ENCODE results near the gene AP2A2. TPM values are rescaled to one million over a fixed set of nuclear protein-coding genes. Genes with fewer than 3 reads are reported as not detected.

The AP2A2 gene
- total RNA-seq, 1 experiment from 2014 or later, result 29.6 TPM

GRCh38 chr11:1055990-1056771 is 130.5 kb downstream of the AP2A2 start:
- H4K20me1 ChIP-seq (ENCODE audit: low read length), result no peaks in the 10 kb centered on the region
- TF ChIP-seq EZH2 (IDR thresholded peaks at IDR 0.05; ENCODE audit: low read length, unreplicated experiment), result no peak
- H3K9me3 ChIP-seq (ENCODE audit: low read length), result no peaks in the 10 kb centered on the region
- H3K36me3 ChIP-seq (ENCODE audit: low read depth, low read length), result no peaks in the 10 kb centered on the region
- no TSS peak for BruUV-seq (replicated peaks)
- peaks cover 47% of the 10 kb centered on the region for H3K4me1 ChIP-seq (ENCODE audit: insufficient read depth, low read length)
- intact Hi-C loops (cut with micrococcal nuclease), result no loop called here
- no peak for ATAC-seq
- no peak overlapping the region for H3K4me2 ChIP-seq (ENCODE audit: low read length)
- DNase-seq, result no peak
- no peak overlapping the region for H3K9ac ChIP-seq (ENCODE audit: low read length)
- H3K27me3 ChIP-seq (ENCODE audit: low read length), result no peaks in the 10 kb centered on the region
- no peaks in the 10 kb centered on the region for H3K9me2 ChIP-seq (replicated peaks; ENCODE audit: low read length)
- H3K27ac ChIP-seq (ENCODE audit: low read length), result peak overlapping the region; percentile 99
- H3F3A ChIP-seq (ENCODE audit: low read length, unreplicated experiment), result no peaks in the 10 kb centered on the region
- no peak overlapping the region for H3K4me3 ChIP-seq (ENCODE audit: low read length)
- no peaks in the 10 kb centered on the region for H3K79me2 ChIP-seq (ENCODE audit: low read length)
- ChIA-PET POLR2A (ENCODE audit: unreplicated experiment) (no interaction called here), CTCF (no interaction called here)
- H2AFZ ChIP-seq (ENCODE audit: low read length), result no peak overlapping the region

DNA sequence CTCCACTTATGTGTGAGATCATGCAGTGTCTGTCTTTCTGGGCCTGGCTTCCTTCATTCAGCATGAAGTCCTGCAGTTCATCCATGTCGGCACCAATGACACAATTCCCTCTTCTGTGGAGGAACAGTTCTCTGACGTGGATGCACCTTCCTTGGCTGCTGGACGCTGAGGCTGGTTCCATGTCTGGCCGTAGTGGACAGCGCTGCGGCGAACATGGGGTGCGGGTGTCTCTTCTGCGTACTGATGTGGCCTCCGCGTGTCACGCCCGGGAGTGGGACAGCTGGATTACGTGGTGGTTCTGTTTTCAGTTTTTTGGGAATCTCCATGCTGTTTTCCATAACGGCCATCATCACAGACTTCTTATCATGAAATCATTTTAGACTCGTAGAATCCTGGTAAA is 132.1 kb downstream of the AP2A2 start:
- intact Hi-C loops (cut with micrococcal nuclease), result no loop called here
- ATAC-seq (no peak), DNase-seq (no peak)
- H2AFZ ChIP-seq (ENCODE audit: low read length), result no peak overlapping the region
- H3K9me3 ChIP-seq (ENCODE audit: low read length), result no peaks in the 10 kb centered on the region
- POLR2A ChIA-PET (ENCODE audit: unreplicated experiment), result interaction anchor here (0.6 kb wide), 1 partner anchor 192 kb away, joined by 8 read pairs; no protein-coding TSS in a partner anchor
- H3K9ac ChIP-seq (ENCODE audit: low read length), result no peak overlapping the region
- H3K27ac ChIP-seq (ENCODE audit: low read length), result peak overlapping the region; percentile 28
- no peak for TF ChIP-seq EZH2 (IDR thresholded peaks at IDR 0.05; ENCODE audit: low read length, unreplicated experiment)
- TF ChIP-seq, protein P1, sequence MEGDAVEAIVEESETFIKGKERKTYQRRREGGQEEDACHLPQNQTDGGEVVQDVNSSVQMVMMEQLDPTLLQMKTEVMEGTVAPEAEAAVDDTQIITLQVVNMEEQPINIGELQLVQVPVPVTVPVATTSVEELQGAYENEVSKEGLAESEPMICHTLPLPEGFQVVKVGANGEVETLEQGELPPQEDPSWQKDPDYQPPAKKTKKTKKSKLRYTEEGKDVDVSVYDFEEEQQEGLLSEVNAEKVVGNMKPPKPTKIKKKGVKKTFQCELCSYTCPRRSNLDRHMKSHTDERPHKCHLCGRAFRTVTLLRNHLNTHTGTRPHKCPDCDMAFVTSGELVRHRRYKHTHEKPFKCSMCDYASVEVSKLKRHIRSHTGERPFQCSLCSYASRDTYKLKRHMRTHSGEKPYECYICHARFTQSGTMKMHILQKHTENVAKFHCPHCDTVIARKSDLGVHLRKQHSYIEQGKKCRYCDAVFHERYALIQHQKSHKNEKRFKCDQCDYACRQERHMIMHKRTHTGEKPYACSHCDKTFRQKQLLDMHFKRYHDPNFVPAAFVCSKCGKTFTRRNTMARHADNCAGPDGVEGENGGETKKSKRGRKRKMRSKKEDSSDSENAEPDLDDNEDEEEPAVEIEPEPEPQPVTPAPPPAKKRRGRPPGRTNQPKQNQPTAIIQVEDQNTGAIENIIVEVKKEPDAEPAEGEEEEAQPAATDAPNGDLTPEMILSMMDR (conservative IDR thresholded peaks at IDR 0.05; ENCODE audit: low read depth, low read length), result no peak
- TF ChIP-seq EZH2phosphoT487 (IDR thresholded peaks at IDR 0.05; ENCODE audit: borderline replicate concordance, low read length), result no peak
- BruUV-seq (replicated peaks), result no TSS peak
- H3K36me3 ChIP-seq (ENCODE audit: low read depth, low read length), result no peaks in the 10 kb centered on the region
- H3K9me2 ChIP-seq (replicated peaks; ENCODE audit: low read length), result no peaks in the 10 kb centered on the region
- CTCF ChIA-PET, result no interaction called here
- no peaks in the 10 kb centered on the region for H3K27me3 ChIP-seq (ENCODE audit: low read length)
- no peaks in the 10 kb centered on the region for H3K79me2 ChIP-seq (ENCODE audit: low read length)
- H3K4me1 ChIP-seq (ENCODE audit: insufficient read depth, low read length), result peaks cover 48% of the 10 kb centered on the region
- no peaks in the 10 kb centered on the region for H3F3A ChIP-seq (ENCODE audit: low read length, unreplicated experiment)
- no peak overlapping the region for H3K4me3 ChIP-seq (ENCODE audit: low read length)
- no peak overlapping the region for H3K4me2 ChIP-seq (ENCODE audit: low read length)
- H4K20me1 ChIP-seq (ENCODE audit: low read length), result no peaks in the 10 kb centered on the region

DNA sequence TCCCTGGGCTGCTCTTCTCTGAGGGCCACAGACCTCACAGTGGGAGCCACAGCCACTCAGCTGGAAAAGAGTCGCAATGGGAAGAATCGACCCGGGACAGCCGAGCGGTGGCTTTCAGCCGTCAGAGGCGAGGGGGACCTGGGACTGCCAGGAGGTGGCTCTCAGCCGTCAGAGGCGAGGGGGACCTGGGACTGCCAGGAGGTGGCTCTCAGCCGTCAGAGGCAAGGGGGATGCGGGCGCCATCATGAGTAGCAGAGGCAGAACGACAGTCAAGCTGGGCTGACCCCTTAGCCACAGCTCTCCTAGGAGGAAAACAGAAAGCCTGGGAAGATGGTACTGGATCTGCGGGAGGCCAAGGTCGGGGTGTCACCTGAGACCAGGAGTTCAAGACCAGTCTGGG is 134.1 kb downstream of the AP2A2 start:
- no TSS peak for BruUV-seq (replicated peaks)
- CTCF ChIA-PET, result no interaction called here
- Histone ChIP-seq H3F3A (ENCODE audit: low read length, unreplicated experiment) (no peaks in the 10 kb centered on the region), H3K36me3 (ENCODE audit: low read depth, low read length) (no peaks in the 10 kb centered on the region), H3K27me3 (ENCODE audit: low read length) (no peaks in the 10 kb centered on the region), H3K9me3 (ENCODE audit: low read length) (no peaks in the 10 kb centered on the region), H3K4me2 (ENCODE audit: low read length) (no peak overlapping the region; the same call in 1 of the 2 replicates), H3K9me2 (replicated peaks; ENCODE audit: low read length) (no peaks in the 10 kb centered on the region), H3K4me3 (ENCODE audit: low read length) (no peak overlapping the region), H3K27ac (ENCODE audit: low read length) (peak overlapping the region; percentile 100), H3K79me2 (ENCODE audit: low read length) (no peaks in the 10 kb centered on the region), H2AFZ (ENCODE audit: low read length) (no peak overlapping the region), H3K9ac (ENCODE audit: low read length) (peak overlapping the region; percentile 95), H3K4me1 (ENCODE audit: insufficient read depth, low read length) (peaks cover 29% of the 10 kb centered on the region), H4K20me1 (ENCODE audit: low read length) (no peaks in the 10 kb centered on the region)
- TF ChIP-seq, protein P1 (conservative IDR thresholded peaks at IDR 0.05; ENCODE audit: low read depth, low read length), result no peak
- no peak for TF ChIP-seq EZH2phosphoT487 (IDR thresholded peaks at IDR 0.05; ENCODE audit: borderline replicate concordance, low read length)
- no peak for TF ChIP-seq EZH2 (IDR thresholded peaks at IDR 0.05; ENCODE audit: low read length, unreplicated experiment)
- DNase-seq, result no peak
- ATAC-seq, result no peak
- intact Hi-C loops (cut with micrococcal nuclease), result loop anchor here (2.0 kb wide), 1 partner anchor 93 kb away; no protein-coding TSS in a partner anchor
- POLR2A ChIA-PET (ENCODE audit: unreplicated experiment), result no interaction called here

Data from PC-3 (cell line).